A549 treated with AZD2906 at 1 μM for 4 hours (cell line): Measurements from ENCODE around the gene SLC17A8. TPM values are rescaled to one million over a fixed set of nuclear protein-coding genes. Genes with fewer than 3 reads are reported as not detected.

ENCODE experiments used
- total RNA-seq: library from RNA; stranded (reverse); fragments of 200-300 nt; extraction: Qiagen RNA extraction; gene quantifications from 5 replicates; pipeline ENCODE4 v1.2.3, GENCODE V29; 2022

The SLC17A8 gene
- 0.02 to 0.06 TPM in 2 of 5 replicates, not detected in the others for total RNA-seq

GRCh38 chr12:100356644-100357223, at the start of gene SLC17A8:
TSS of gene SLC17A8 (plus strand) at chr12:100357074. CDS start at chr12:100357392, 318 bp downstream.

Other genes with a start within 250 kb of the SLC17A8 start
- 9.1 to 13.8 TPM (median 11.4 TPM) in 5 replicates for gene BLTP3B, start 214.2 kb upstream of the SLC17A8 start, total RNA-seq
- gene ACTR6, start 156.3 kb upstream of the SLC17A8 start, total RNA-seq, result 16.9 to 32.7 TPM (median 21.2 TPM) in 5 replicates
- 1.1 to 1.4 TPM (median 1.2 TPM) in 5 replicates for gene DEPDC4, start 90.0 kb upstream of the SLC17A8 start, total RNA-seq
- gene SCYL2, start 89.9 kb upstream of the SLC17A8 start, total RNA-seq, result 15.8 to 20.8 TPM (median 18.5 TPM) in 5 replicates
- gene NR1H4, start 116.8 kb downstream of the SLC17A8 start, total RNA-seq, result 0.07 to 0.11 TPM (median 0.09 TPM) in 5 replicates
- gene GAS2L3, start 216.6 kb downstream of the SLC17A8 start, total RNA-seq, result 6.1 to 7.5 TPM (median 7.3 TPM) in 5 replicates